ENCODE data around the gene SCGB1A1. TPM values are rescaled to one million over a fixed set of nuclear protein-coding genes. Genes with fewer than 3 reads are reported as not detected.

Gene SCGB1A1
- total and polyA plus RNA-seq, 2 donors: 9.5 TPM; not detected in 1

GRCh38 chr11:62456630-62457029 lies 37.8 kb downstream of the SCGB1A1 start:
- Histone ChIP-seq H3K36me3 (ENCODE audit: insufficient read depth) (no peaks in the 10 kb centered on the region), H3K4me1 (ENCODE audit: insufficient read depth) (no peaks in the 10 kb centered on the region), H3K27ac (ENCODE audit: low read depth) (no peak overlapping the region), H3K4me3 (ENCODE audit: low read depth, low read length) (no peak overlapping the region)
- WGBS: 90% methylated on average over 4 of the region's 4 CpGs
- DNase-seq (ENCODE audit: extremely low spot score): no peak

GRCh38 chr11:62457478-62457877 lies 38.6 kb downstream of the SCGB1A1 start:
- Histone ChIP-seq H3K4me3 (ENCODE audit: low read depth, low read length) (no peak overlapping the region), H3K36me3 (ENCODE audit: insufficient read depth) (no peaks in the 10 kb centered on the region), H3K27ac (ENCODE audit: low read depth) (no peak overlapping the region), H3K4me1 (ENCODE audit: insufficient read depth) (no peaks in the 10 kb centered on the region)
- 81% methylated on average over 4 of the region's 4 CpGs for WGBS
- DNase-seq (ENCODE audit: extremely low spot score): no peak

- Histone ChIP-seq H3K4me1 (ENCODE audit: insufficient read depth) (no peaks in the 10 kb centered on the region), H3K27ac (ENCODE audit: low read depth) (no peak overlapping the region), H3K4me3 (ENCODE audit: low read depth, low read length) (no peak overlapping the region), H3K36me3 (ENCODE audit: insufficient read depth) (no peaks in the 10 kb centered on the region)
- no peak for DNase-seq (ENCODE audit: extremely low spot score)
- WGBS: 49% methylated on average over 4 of the region's 4 CpGs
Observed at GRCh38 chr11:62458212-62459002, 39.6 kb downstream of the SCGB1A1 start.

GRCh38 chr11:62459080-62459479 lies 40.2 kb downstream of the SCGB1A1 start:
- H3K4me1 ChIP-seq (ENCODE audit: insufficient read depth): no peaks in the 10 kb centered on the region

GRCh38 chr11:62461740-62462507 lies 43.1 kb downstream of the SCGB1A1 start:
- DNase-seq (ENCODE audit: extremely low spot score): no peak
- WGBS: 69% methylated on average over 15 of the region's 15 CpGs
- no peak overlapping the region for H3K27ac ChIP-seq (ENCODE audit: low read depth)
- H3K4me3 ChIP-seq (ENCODE audit: low read depth, low read length): no peak overlapping the region
- no peaks in the 10 kb centered on the region for H3K36me3 ChIP-seq (ENCODE audit: insufficient read depth)
- H3K4me1 ChIP-seq (ENCODE audit: insufficient read depth): no peaks in the 10 kb centered on the region

More at GRCh38 chr11:62459080-62459479, 40.2 kb downstream of the SCGB1A1 start:
- H3K36me3 ChIP-seq (ENCODE audit: insufficient read depth): no peaks in the 10 kb centered on the region
- H3K4me3 ChIP-seq (ENCODE audit: low read depth, low read length): no peak overlapping the region
- DNase-seq (ENCODE audit: extremely low spot score): no peak
- 91% methylated on average over 1 of the region's 1 CpG for WGBS
- H3K27ac ChIP-seq (ENCODE audit: low read depth): no peak overlapping the region

GRCh38 chr11:62462508-62462892 lies 43.7 kb downstream of the SCGB1A1 start:
- DNase-seq (ENCODE audit: extremely low spot score): no peak
- H3K4me3 ChIP-seq (ENCODE audit: low read depth, low read length): no peak overlapping the region
- no peaks in the 10 kb centered on the region for H3K4me1 ChIP-seq (ENCODE audit: insufficient read depth)
- no peak overlapping the region for H3K27ac ChIP-seq (ENCODE audit: low read depth)
- 73% methylated on average over 9 of the region's 9 CpGs for WGBS
- no peaks in the 10 kb centered on the region for H3K36me3 ChIP-seq (ENCODE audit: insufficient read depth)

- WGBS: 87% methylated on average over 6 of the region's 6 CpGs
- H3K27ac ChIP-seq (ENCODE audit: low read depth): no peak overlapping the region
- no peaks in the 10 kb centered on the region for H3K4me1 ChIP-seq (ENCODE audit: insufficient read depth)
- DNase-seq (ENCODE audit: extremely low spot score): no peak
- no peaks in the 10 kb centered on the region for H3K36me3 ChIP-seq (ENCODE audit: insufficient read depth)
- no peak overlapping the region for H3K4me3 ChIP-seq (ENCODE audit: low read depth, low read length)
Observed at GRCh38 chr11:62463121-62463542, 44.3 kb downstream of the SCGB1A1 start.

GRCh38 chr11:62464655-62465054 lies 45.8 kb downstream of the SCGB1A1 start:
- Histone ChIP-seq H3K36me3 (ENCODE audit: insufficient read depth) (no peaks in the 10 kb centered on the region), H3K27ac (ENCODE audit: low read depth) (no peak overlapping the region), H3K4me1 (ENCODE audit: insufficient read depth) (no peaks in the 10 kb centered on the region), H3K4me3 (ENCODE audit: low read depth, low read length) (no peak overlapping the region)
- DNase-seq (ENCODE audit: extremely low spot score): no peak
- 85% methylated on average over 7 of the region's 7 CpGs for WGBS

- no peaks in the 10 kb centered on the region for H3K36me3 ChIP-seq (ENCODE audit: insufficient read depth)
- 48% methylated on average over 2 of the region's 2 CpGs for WGBS
- no peaks in the 10 kb centered on the region for H3K4me1 ChIP-seq (ENCODE audit: insufficient read depth)
- H3K27ac ChIP-seq (ENCODE audit: low read depth): no peak overlapping the region
- DNase-seq (ENCODE audit: extremely low spot score): no peak
- H3K4me3 ChIP-seq (ENCODE audit: low read depth, low read length): no peak overlapping the region
Observed at GRCh38 chr11:62466444-62466843, 47.6 kb downstream of the SCGB1A1 start.

GRCh38 chr11:62468577-62468976 lies 49.7 kb downstream of the SCGB1A1 start:
- Histone ChIP-seq H3K27ac (ENCODE audit: low read depth) (no peak overlapping the region), H3K4me1 (ENCODE audit: insufficient read depth) (no peaks in the 10 kb centered on the region), H3K4me3 (ENCODE audit: low read depth, low read length) (no peak overlapping the region), H3K36me3 (ENCODE audit: insufficient read depth) (no peaks in the 10 kb centered on the region)
- no peak for DNase-seq (ENCODE audit: extremely low spot score)
- WGBS: 51% methylated on average over 2 of the region's 2 CpGs

GRCh38 chr11:62471603-62472002 lies 52.8 kb downstream of the SCGB1A1 start:
- H3K27ac ChIP-seq (ENCODE audit: low read depth): no peak overlapping the region
- no peak for DNase-seq (ENCODE audit: extremely low spot score)
- H3K4me3 ChIP-seq (ENCODE audit: low read depth, low read length): no peak overlapping the region
- H3K4me1 ChIP-seq (ENCODE audit: insufficient read depth): no peaks in the 10 kb centered on the region
- H3K36me3 ChIP-seq (ENCODE audit: insufficient read depth): no peaks in the 10 kb centered on the region
- WGBS: 97% methylated on average over 7 of the region's 7 CpGs

GRCh38 chr11:62472063-62472884 lies 53.4 kb downstream of the SCGB1A1 start:
- Histone ChIP-seq H3K36me3 (ENCODE audit: insufficient read depth) (no peaks in the 10 kb centered on the region), H3K4me3 (ENCODE audit: low read depth, low read length) (no peak overlapping the region), H3K4me1 (ENCODE audit: insufficient read depth) (no peaks in the 10 kb centered on the region), H3K27ac (ENCODE audit: low read depth) (no peak overlapping the region)
- DNase-seq (ENCODE audit: extremely low spot score): no peak
- WGBS: 57% methylated on average over 9 of the region's 9 CpGs

Measured in urinary bladder (tissue), 4 donors.